GM23248 (cell line): ENCODE results near the gene AMBRA1.

ENCODE experiments used
- EZH2 ChIP-seq: fragments of 200-600 bp; sonication (generic); IDR thresholded peaks from 2 replicates; pipeline ENCODE4 v1.6.1; 2018; ENCODE audit warnings: antibody characterized with exemption, mild to moderate bottlenecking; ENCODE audit not compliant: insufficient read depth, poor library complexity, severe bottlenecking
- EZH2phosphoT487 ChIP-seq: fragments of 200-600 bp; sonication (generic); IDR thresholded peaks from 2 replicates; pipeline ENCODE4 v1.6.1; 2018; ENCODE audit warnings: antibody characterized with exemption, moderate library complexity, mild to moderate bottlenecking, low read depth; ENCODE audit not compliant: insufficient read depth

- no peak for TF ChIP-seq EZH2
- no peak for TF ChIP-seq EZH2phosphoT487
These were observed 6.6 kb upstream of the AMBRA1 start for GRCh38 chr11:46600194-46600960.
